ENCODE measurements around the gene MT3. TPM values are rescaled to one million over a fixed set of nuclear protein-coding genes. Genes with fewer than 3 reads are reported as not detected.

MT3 gene
- total and polyA plus RNA-seq, 2 of the 13 experiments (the other 11 are each of a cell fraction or from before 2014, with no cell fraction given) = not detected

- TF ChIP-seq GATA4 (IDR thresholded peaks at IDR 0.05; ENCODE audit: borderline replicate concordance, low read depth) = no peak
- TF ChIP-seq BHLHE40 (IDR thresholded peaks at IDR 0.05; ENCODE audit: low read length) = no peak
- no peak for TF ChIP-seq NR2C2 (CRISPR knock-in tag; IDR thresholded peaks at IDR 0.05; ENCODE audit: borderline replicate concordance)
- no peak for TF ChIP-seq ZNF274 (CRISPR knock-in tag; IDR thresholded peaks at IDR 0.05)
- TF ChIP-seq MEF2D (CRISPR knock-in tag; IDR thresholded peaks at IDR 0.05) = no peak
- TF ChIP-seq ZNF33B (CRISPR knock-in tag; IDR thresholded peaks at IDR 0.05) = no peak
- no peak for TF ChIP-seq ZNF367 (CRISPR knock-in tag; IDR thresholded peaks at IDR 0.05; ENCODE audit: borderline replicate concordance)
- TF ChIP-seq, protein P1, sequence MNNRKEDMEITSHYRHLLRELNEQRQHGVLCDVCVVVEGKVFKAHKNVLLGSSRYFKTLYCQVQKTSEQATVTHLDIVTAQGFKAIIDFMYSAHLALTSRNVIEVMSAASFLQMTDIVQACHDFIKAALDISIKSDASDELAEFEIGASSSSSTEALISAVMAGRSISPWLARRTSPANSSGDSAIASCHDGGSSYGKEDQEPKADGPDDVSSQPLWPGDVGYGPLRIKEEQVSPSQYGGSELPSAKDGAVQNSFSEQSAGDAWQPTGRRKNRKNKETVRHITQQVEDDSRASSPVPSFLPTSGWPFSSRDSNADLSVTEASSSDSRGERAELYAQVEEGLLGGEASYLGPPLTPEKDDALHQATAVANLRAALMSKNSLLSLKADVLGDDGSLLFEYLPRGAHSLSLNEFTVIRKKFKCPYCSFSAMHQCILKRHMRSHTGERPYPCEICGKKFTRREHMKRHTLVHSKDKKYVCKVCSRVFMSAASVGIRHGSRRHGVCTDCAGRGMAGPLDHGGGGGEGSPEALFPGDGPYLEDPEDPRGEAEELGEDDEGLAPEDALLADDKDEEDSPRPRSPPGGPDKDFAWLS (CRISPR knock-in tag; IDR thresholded peaks at IDR 0.05; ENCODE audit: borderline replicate concordance) = no peak
- TF ChIP-seq MIER3 (CRISPR knock-in tag; IDR thresholded peaks at IDR 0.05; ENCODE audit: borderline replicate concordance) = no peak
- TF ChIP-seq ZMYM4 (CRISPR knock-in tag; IDR thresholded peaks at IDR 0.05) = no peak
- TF ChIP-seq IRF1 (CRISPR knock-in tag; IDR thresholded peaks at IDR 0.05; ENCODE audit: low read depth) = no peak
- TF ChIP-seq TAF1 (CRISPR knock-in tag; IDR thresholded peaks at IDR 0.05) = no peak
- TF ChIP-seq PHB2 (IDR thresholded peaks at IDR 0.05; ENCODE audit: partially characterized antibody) = no peak
- TF ChIP-seq ZNF605 (CRISPR knock-in tag; IDR thresholded peaks at IDR 0.05) = 0 out of 2 replicates have a peak, but pooled peaks have one; percentile 4
- no peak for TF ChIP-seq FOXO1 (CRISPR knock-in tag; IDR thresholded peaks at IDR 0.05)
- TF ChIP-seq ATF7 (IDR thresholded peaks at IDR 0.05) = peak; percentile 41; the same call in 1 of the 2 replicates
- TF ChIP-seq ATF7 (CRISPR knock-in tag; IDR thresholded peaks at IDR 0.05) = no peak
- no peak for TF ChIP-seq JARID2 (CRISPR knock-in tag; IDR thresholded peaks at IDR 0.05; ENCODE audit: insufficient replicate concordance)
- no peak for TF ChIP-seq ZFYVE20 (CRISPR knock-in tag; IDR thresholded peaks at IDR 0.05; ENCODE audit: borderline replicate concordance, low read depth)
- TF ChIP-seq LBX2 (CRISPR knock-in tag; IDR thresholded peaks at IDR 0.05; ENCODE audit: borderline replicate concordance) = 0 out of 2 replicates have a peak, but pooled peaks have one; percentile 56
- no peak for TF ChIP-seq NFYB (CRISPR knock-in tag; IDR thresholded peaks at IDR 0.05)
- TF ChIP-seq, protein P2, sequence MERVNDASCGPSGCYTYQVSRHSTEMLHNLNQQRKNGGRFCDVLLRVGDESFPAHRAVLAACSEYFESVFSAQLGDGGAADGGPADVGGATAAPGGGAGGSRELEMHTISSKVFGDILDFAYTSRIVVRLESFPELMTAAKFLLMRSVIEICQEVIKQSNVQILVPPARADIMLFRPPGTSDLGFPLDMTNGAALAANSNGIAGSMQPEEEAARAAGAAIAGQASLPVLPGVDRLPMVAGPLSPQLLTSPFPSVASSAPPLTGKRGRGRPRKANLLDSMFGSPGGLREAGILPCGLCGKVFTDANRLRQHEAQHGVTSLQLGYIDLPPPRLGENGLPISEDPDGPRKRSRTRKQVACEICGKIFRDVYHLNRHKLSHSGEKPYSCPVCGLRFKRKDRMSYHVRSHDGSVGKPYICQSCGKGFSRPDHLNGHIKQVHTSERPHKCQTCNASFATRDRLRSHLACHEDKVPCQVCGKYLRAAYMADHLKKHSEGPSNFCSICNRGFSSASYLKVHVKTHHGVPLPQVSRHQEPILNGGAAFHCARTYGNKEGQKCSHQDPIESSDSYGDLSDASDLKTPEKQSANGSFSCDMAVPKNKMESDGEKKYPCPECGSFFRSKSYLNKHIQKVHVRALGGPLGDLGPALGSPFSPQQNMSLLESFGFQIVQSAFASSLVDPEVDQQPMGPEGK (CRISPR knock-in tag; IDR thresholded peaks at IDR 0.05) = no peak
- no peak for TF ChIP-seq CCDC6 (CRISPR knock-in tag; IDR thresholded peaks at IDR 0.05)
- no peak for TF ChIP-seq PAXIP1 (CRISPR knock-in tag; conservative IDR thresholded peaks at IDR 0.05)
Observed at GRCh38 chr16:56606071-56606475, 16.7 kb downstream of the MT3 start (continued).

Measured in HepG2 (cell line).